ENCODE results near the gene MACF1.
A peak's percentile ranks its signal among the peaks of the same experiment; 100 is the strongest.
"Not testable (repeated sequence)": the region's sequence is repeated elsewhere in the genome, so short reads cannot be mapped to it uniquely, and the experiment has no call there.

MACF1 gene

GRCh38 chr1:39178541-39179431 lies 25.7 kb upstream of the MACF1 start:
- no peak for DNase-seq

GRCh38 chr1:39181311-39181710 lies 23.2 kb upstream of the MACF1 start:
- no peak for DNase-seq

- no peak for DNase-seq
Measured at GRCh38 chr1:39182804-39183203, 21.7 kb upstream of the MACF1 start.

- peak; percentile 91 for DNase-seq
Measured at GRCh38 chr1:39183503-39184353, 20.8 kb upstream of the MACF1 start.

GRCh38 chr1:39184354-39184818 lies 20.1 kb upstream of the MACF1 start:
- peak; percentile 26 for DNase-seq

- DNase-seq, result no peak
Measured at GRCh38 chr1:39187275-39188046, 17.0 kb upstream of the MACF1 start.

- no peak for DNase-seq
Measured at GRCh38 chr1:39189592-39190041, 14.9 kb upstream of the MACF1 start.

- DNase-seq, result no peak
Measured at GRCh38 chr1:39190096-39190495, 14.4 kb upstream of the MACF1 start.

GRCh38 chr1:39194398-39195051 lies 10.0 kb upstream of the MACF1 start:
- no peak for DNase-seq

GRCh38 chr1:39195166-39196111 lies 9.1 kb upstream of the MACF1 start:
- peak; percentile 45 for DNase-seq

GRCh38 chr1:39196244-39197215 lies 8.0 kb upstream of the MACF1 start:
- peak; percentile 74 for DNase-seq

- DNase-seq, result no peak
Measured at GRCh38 chr1:39199593-39199992, 4.9 kb upstream of the MACF1 start.

- DNase-seq, result peak; percentile 80
Measured at GRCh38 chr1:39205102-39205780, 746 bp downstream of the MACF1 start.

GRCh38 chr1:39205781-39206464 lies 1.4 kb downstream of the MACF1 start:
- DNase-seq, result no peak

GRCh38 chr1:39208360-39208759 lies 3.9 kb downstream of the MACF1 start:
- DNase-seq, result not testable (repeated sequence)

GRCh38 chr1:39210649-39211048 lies 6.2 kb downstream of the MACF1 start:
- DNase-seq, result no peak

GRCh38 chr1:39212499-39212898 lies 8.0 kb downstream of the MACF1 start:
- no peak for DNase-seq

GRCh38 chr1:39213511-39214002 lies 9.1 kb downstream of the MACF1 start:
- DNase-seq, result no peak

Data from CD4-positive, alpha-beta T cell treated with Interleukin-6 for 4 hours (primary cell).